K562 (cell line): ENCODE measurements around the gene WWC2. TPM values are rescaled to one million over a fixed set of nuclear protein-coding genes. Genes with fewer than 3 reads are reported as not detected.

Experiments
- ATAC-seq: fragments of 200-7000 bp; cut with Tn5 transposase; 3 replicates; pipeline ENCODE4 v1.9.1; 2020; ENCODE audit warnings: moderate library complexity
- BruUV-seq: library from RNA; stranded (reverse); fragments of 400-500 nt; replicated peaks from 2 replicates; lab custom pipeline; 2021; lab: Mats Ljungman, UMichigan
- CTCF ChIA-PET: fragments of 300-600 bp; formaldehyde crosslinking; extraction: SDS; loops from one replicate; lab custom pipeline; 2021; ENCODE audit warnings: low intra/inter-chr PET ratio; lab: Yijun Ruan, JAX
- POLR2A ChIA-PET: fragments of 300-600, 350-650 bp; sonication (Branson Sonifier 250); formaldehyde crosslinking; extraction: SDS; loops from one replicate; lab custom pipeline; 2021; ENCODE audit warnings: antibody characterized with exemption, inconsistent platforms; lab: Yijun Ruan, JAX
- DNase-seq, 4 experiments: peaks; one replicate each; pipeline versions ENCODE4 v3.0.0 to v3.0.0-alpha.2; 2011 to 2018; ENCODE audit warnings: low spot score in 3 of 4, mixed read lengths in 3 of 4; ENCODE audit errors: extremely low read depth in 1 of 4
- FAIRE-seq: peaks from 2 replicates; lab custom pipeline; 2011; peaks lifted over from hg19 to GRCh38; lab: Jason Lieb, UNC
- H2AFZ ChIP-seq: 2 replicates; pipeline ENCODE4 v1.6.0; 2011; ENCODE audit warnings: low read depth, low read length, control low read depth, inconsistent platforms
- H3K27ac ChIP-seq: fragments of 200-600 bp; 3 replicates; pipeline ENCODE4 v1.8.0; 2011; ENCODE audit warnings: low read depth, mild to moderate bottlenecking, control low read depth, inconsistent platforms, low read length, moderate library complexity, mixed read lengths; ENCODE audit errors: extremely low read depth
- H3K27me3 ChIP-seq, 2 experiments: fragments of 300-600 bp in 1 of 2; 2 replicates in 1 of 2; 3 replicates in 1 of 2; pipeline versions ENCODE4 v1.6.0 to v1.8.0; 2011; ENCODE audit warnings: inconsistent platforms in 2 of 2, low read length in 2 of 2, mild to moderate bottlenecking in 1 of 2, mixed read lengths in 1 of 2, moderate library complexity in 1 of 2; ENCODE audit not compliant: control insufficient read depth in 2 of 2, insufficient read depth in 2 of 2
- H3K36me3 ChIP-seq: fragments of 300-600 bp; 3 replicates; pipeline ENCODE4 v1.8.0; 2011; ENCODE audit warnings: mild to moderate bottlenecking, low read length, inconsistent platforms; ENCODE audit not compliant: control insufficient read depth, insufficient read depth
- H3K4me1 ChIP-seq, 2 experiments: fragments of 200-600 bp in 1 of 2; replicated peaks in 1 of 2; 2 replicates in 1 of 2; 3 replicates in 1 of 2; pipeline versions ENCODE4 v1.5.1 to v1.8.0; 2011; ENCODE audit warnings: inconsistent platforms in 2 of 2, low read length in 2 of 2, mild to moderate bottlenecking in 1 of 2, mixed read lengths in 1 of 2, moderate library complexity in 1 of 2; ENCODE audit not compliant: control insufficient read depth in 2 of 2, insufficient read depth in 2 of 2
- H3K4me2 ChIP-seq: 2 replicates; pipeline ENCODE4 v1.6.1; 2011; ENCODE audit warnings: low read length, control low read depth, inconsistent platforms, mixed read lengths; ENCODE audit not compliant: insufficient read depth
- H3K4me3 ChIP-seq: fragments of 200-600 bp; sonication (generic), shearing (Covaris generic); 2 replicates; pipeline ENCODE4 v1.5.1; 2016; ENCODE audit warnings: control low read depth, inconsistent platforms
- H3K79me2 ChIP-seq: fragments of 200-600 bp; 3 replicates; pipeline ENCODE4 v1.8.0; 2011; ENCODE audit warnings: low read length, inconsistent platforms; ENCODE audit not compliant: control insufficient read depth, insufficient read depth
- H3K9ac ChIP-seq, 2 experiments: 2 replicates each; pipeline versions ENCODE4 v1.6.0 to v1.6.1; 2011; ENCODE audit warnings: low read depth in 2 of 2, low read length in 2 of 2, control low read depth in 1 of 2, inconsistent platforms in 1 of 2, mild to moderate bottlenecking in 1 of 2, mixed read lengths in 1 of 2; ENCODE audit not compliant: insufficient read depth in 1 of 2
- H3K9me1 ChIP-seq: one replicate; pipeline ENCODE4 v1.6.0; 2011; ENCODE audit warnings: inconsistent platforms, mild to moderate bottlenecking, low read length, moderate library complexity; ENCODE audit not compliant: control insufficient read depth, insufficient read depth
- H3K9me3 ChIP-seq: replicated peaks from 2 replicates; pipeline ENCODE4 v1.5.1; 2011; ENCODE audit warnings: low read depth, low read length, inconsistent platforms; ENCODE audit not compliant: control insufficient read depth, insufficient read depth
- H4K20me1 ChIP-seq: replicated peaks from 2 replicates; pipeline ENCODE4 v1.6.1; 2011; ENCODE audit warnings: low read length, inconsistent platforms, mixed read lengths; ENCODE audit not compliant: control insufficient read depth, insufficient read depth
- ESRRA ChIP-seq: fragments of 450-650 bp; IDR thresholded peaks from 2 replicates; pipeline ENCODE4 v1.6.1; 2014; ENCODE audit warnings: low read depth, mild to moderate bottlenecking, moderate library complexity, borderline replicate concordance
- NFIC ChIP-seq: fragments of 450-650 bp; IDR thresholded peaks from 2 replicates; pipeline ENCODE4 v1.6.1; 2017; ENCODE audit warnings: mild to moderate bottlenecking, inconsistent platforms
- WGBS: fragments of 100-300 bp; shearing (Covaris generic); methylation state at CpG from one replicate; pipeline ENCODE4 v1.1.6; 2016; ENCODE audit warnings: low coverage, mixed read lengths; ENCODE audit not compliant: insufficient coverage; ENCODE audit errors: missing lambda C conversion rate; 5-methylcytosine and 5-hydroxymethylcytosine counted together
- in situ Hi-C: fragments of 300-500 bp; cut with MboI; formaldehyde crosslinking; loops from 4 replicates; pipeline ENCODE4 v1.15.0; 2018; ENCODE audit warnings: inconsistent platforms, mixed read lengths
- intact Hi-C: fragments of 100-400 bp; cut with micrococcal nuclease; formaldehyde crosslinking; loops from 2 replicates; pipeline ENCODE4 v1.14.2; 2022
- polyA plus RNA-seq, 8 experiments: library from polyadenylated mRNA; depleted of rRNA in 4 of 8; stranded (reverse) in 5 of 8; unstranded in 3 of 8; fragments of >200 nt; fragmentation: Nextera tagmentation in 2 of 8; fragmentation: Illumina TruSeq in 1 of 8; extraction: Ambion mirVana in 2 of 8; extraction: Trizol in 1 of 8; gene quantifications; 2 replicates each; pipeline versions ENCODE4 v1.2.1 to v1.2.3, GENCODE V29; 2011 to 2014; ENCODE audit warnings: inconsistent platforms in 1 of 8, missing spikeins in 1 of 8
- total RNA-seq, 7 experiments: library from RNA; depleted of rRNA in 6 of 7; stranded (reverse); fragments of >200 nt in 6 of 7; fragmentation: Illumina TruSeq in 2 of 7; extraction: Trizol in 2 of 7; gene quantifications; 2 replicates each; pipeline versions ENCODE4 v1.2.1 to v1.2.3, GENCODE V29; 2011 to 2021; ENCODE audit warnings: low replicate concordance in 1 of 7
- TF ChIP-seq, protein P1 (sequence below): fragments of 150-350 bp; IDR thresholded peaks from 2 replicates; pipeline ENCODE4 v1.6.1; 2014; ENCODE audit warnings: low read depth, mild to moderate bottlenecking, low read length, borderline replicate concordance

The WWC2 gene
- total and polyA plus RNA-seq, 9 of the 15 experiments (the other 6 are each of a cell fraction or from before 2014, with no cell fraction given) = 3.7 to 39.4 (median 19.6) TPM

DNA sequence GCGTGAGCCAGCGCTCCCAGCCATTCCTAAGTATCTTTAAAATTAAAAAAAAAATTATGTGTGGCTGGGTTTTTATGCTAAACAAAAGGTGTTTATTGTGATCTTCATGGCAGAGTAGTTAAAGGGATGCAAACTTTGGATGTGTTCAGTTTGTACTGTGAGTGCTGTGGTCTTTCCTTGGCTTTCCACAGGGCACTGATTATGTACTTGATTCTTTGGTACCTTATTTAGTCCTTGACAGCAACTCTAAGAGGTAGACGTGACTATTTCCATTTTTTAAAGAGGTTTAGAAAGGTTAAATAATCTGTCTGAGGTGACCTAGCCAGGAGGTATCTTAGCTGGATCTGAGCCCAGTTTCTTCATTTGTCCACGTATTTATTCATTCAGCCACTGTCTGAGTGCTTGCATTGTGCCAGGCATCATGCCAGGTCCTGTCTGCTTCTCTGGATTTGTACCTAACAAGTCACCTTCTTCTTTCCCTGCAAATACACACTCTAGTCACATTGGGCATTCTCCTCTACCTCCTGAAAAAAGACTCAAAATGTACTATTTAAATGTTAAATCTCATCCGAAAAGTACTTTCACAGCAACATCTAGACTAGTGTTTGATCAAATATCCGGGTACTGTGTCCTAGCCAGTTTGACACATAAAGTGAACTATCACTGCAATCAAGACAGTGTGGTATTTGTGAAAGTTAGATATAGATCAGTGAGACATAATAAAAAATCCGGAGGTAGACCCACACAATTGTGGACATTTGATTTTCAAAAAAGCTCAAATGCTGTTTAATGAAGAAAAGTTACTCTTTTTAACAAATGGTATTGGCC is 31.5 kb downstream of the WWC2 start:
- no peak for ATAC-seq
- FAIRE-seq = no peak
- Histone ChIP-seq H3K4me1 (peaks cover 0 to 21% of the 10 kb centered on the region in 2 experiments; a peak in 3 of 5 replicates), H4K20me1 (peaks cover 7% of the 10 kb centered on the region; the same call in 1 of the 2 replicates), H3K4me3 (no peak overlapping the region), H3K79me2 (peaks cover 28% of the 10 kb centered on the region; the same call in 2 of the 3 replicates), H3K27ac (no peak overlapping the region), H2AFZ (no peak overlapping the region), H3K9me3 (no peaks in the 10 kb centered on the region), H3K36me3 (no peaks in the 10 kb centered on the region), H3K27me3 (no peaks in the 10 kb centered on the region), H3K4me2 (no peak overlapping the region), H3K9me1 (no peaks in the 10 kb centered on the region), H3K9ac (no peak overlapping the region)
- ChIA-PET CTCF (interaction anchor here (0.7 kb wide), 1 partner anchor 30 kb away, joined by 5 read pairs; no protein-coding TSS in a partner anchor), POLR2A (interaction anchor here (0.8 kb wide), 1 partner anchor 15 kb away, joined by 3 read pairs; no protein-coding TSS in a partner anchor)
- no peak for DNase-seq
- BruUV-seq = no TSS peak
- WGBS = 47% methylated on average over 7 of the region's 7 CpGs
- in situ Hi-C loops (no loop called here), intact Hi-C loops (no loop called here)
- TF ChIP-seq, protein P1, sequence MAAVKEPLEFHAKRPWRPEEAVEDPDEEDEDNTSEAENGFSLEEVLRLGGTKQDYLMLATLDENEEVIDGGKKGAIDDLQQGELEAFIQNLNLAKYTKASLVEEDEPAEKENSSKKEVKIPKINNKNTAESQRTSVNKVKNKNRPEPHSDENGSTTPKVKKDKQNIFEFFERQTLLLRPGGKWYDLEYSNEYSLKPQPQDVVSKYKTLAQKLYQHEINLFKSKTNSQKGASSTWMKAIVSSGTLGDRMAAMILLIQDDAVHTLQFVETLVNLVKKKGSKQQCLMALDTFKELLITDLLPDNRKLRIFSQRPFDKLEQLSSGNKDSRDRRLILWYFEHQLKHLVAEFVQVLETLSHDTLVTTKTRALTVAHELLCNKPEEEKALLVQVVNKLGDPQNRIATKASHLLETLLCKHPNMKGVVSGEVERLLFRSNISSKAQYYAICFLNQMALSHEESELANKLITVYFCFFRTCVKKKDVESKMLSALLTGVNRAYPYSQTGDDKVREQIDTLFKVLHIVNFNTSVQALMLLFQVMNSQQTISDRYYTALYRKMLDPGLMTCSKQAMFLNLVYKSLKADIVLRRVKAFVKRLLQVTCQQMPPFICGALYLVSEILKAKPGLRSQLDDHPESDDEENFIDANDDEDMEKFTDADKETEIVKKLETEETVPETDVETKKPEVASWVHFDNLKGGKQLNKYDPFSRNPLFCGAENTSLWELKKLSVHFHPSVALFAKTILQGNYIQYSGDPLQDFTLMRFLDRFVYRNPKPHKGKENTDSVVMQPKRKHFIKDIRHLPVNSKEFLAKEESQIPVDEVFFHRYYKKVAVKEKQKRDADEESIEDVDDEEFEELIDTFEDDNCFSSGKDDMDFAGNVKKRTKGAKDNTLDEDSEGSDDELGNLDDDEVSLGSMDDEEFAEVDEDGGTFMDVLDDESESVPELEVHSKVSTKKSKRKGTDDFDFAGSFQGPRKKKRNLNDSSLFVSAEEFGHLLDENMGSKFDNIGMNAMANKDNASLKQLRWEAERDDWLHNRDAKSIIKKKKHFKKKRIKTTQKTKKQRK = no peak
- TF ChIP-seq NFIC (0 out of 2 replicates have a peak, but pooled peaks have one; percentile 4), ESRRA (no peak)
